Head of caudate nucleus (tissue), 42 donors: Measurements from ENCODE around the gene UQCR11.

Experiments
- DNase-seq, 42 donors: peaks; one replicate each; pipeline versions ENCODE4 v3.0.0 to v3.0.0-alpha.2; 2020 to 2021; ENCODE audit warnings: mixed read lengths in 7 of 42
- intact Hi-C: fragments of 100-400 bp; cut with DNase I; formaldehyde crosslinking; loops from one replicate; pipeline ENCODE4 v1.15.0; 2022

UQCR11 gene

DNA sequence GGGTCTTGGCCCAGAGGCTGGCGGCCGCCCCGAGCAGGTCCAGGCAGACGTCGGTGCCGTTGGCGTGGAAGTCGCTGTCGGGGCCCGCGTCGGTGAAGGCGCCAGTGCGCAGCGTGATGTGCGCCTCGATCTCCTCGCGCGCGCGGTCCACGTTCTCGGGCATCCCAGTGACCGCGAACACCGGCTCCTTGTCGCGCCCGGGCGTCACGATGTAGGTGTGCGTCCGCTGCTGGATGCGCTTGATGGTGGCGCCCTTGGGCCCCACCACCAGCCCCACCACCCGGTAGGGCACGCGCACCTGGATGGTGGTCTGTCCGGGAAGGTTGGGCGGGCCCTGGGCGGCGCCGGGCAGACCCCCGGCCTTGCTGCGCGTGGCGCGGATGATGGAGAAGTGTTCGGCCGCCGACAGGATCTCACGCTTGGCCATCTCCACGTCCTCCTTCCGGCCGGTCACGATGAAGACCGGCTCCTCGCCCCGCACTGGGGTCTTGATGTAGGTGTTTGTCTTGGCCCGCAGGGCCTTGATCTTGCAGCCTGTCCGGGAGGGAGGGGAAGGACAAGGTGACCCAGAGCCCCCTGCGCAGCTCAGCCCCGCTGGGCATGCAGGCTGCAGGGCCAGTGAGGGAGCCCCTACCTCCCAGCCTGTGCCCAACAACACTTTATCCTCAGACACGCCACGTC lies 48.7 kb downstream of the UQCR11 start:
- intact Hi-C loops: no loop called here
- no peak for DNase-seq

DNA sequence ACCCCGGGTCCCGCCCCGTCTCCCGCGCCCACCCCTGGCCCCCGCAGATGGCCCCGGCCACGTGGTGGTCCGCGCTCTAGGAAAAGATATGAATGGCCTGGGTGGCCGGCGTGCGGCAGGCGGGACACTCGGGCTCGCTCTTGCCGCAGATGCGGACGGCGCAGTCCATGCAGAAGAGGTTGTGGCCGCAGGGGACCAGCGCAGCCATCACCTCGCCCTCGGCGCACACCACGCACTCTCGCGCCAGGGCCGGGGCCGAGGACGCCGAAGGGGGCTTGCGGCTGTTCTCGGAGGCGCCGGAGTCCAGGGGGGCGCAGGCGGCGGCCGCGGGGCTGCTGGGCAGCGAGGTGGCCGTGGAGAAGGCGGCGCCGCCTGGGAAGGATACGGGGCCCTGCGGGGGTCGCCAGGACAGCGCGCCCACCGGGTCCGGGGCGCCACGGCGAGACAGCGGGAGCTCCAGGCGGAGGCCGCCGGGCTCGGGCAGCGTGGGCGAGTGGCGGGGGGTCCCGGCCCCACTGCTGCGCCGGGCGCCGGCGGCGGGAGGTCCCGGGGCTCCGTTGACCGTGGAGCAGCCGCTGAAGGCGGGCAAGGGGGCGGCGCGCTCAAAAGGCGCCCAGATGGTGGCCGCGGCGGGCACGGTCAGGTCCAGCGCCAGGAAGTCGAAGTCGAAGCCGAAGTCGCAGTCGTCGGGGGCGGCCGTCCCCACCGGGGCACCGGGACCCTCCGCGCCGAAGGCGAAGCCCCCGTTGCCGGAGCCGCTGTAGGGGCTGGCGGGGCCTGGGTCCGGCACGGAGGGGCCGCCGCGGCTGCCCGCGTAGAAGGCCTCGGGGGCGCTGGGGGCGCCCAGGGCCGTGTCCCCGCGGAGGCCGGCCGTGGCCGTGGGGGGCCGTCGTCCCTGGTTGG lies 49.5 kb downstream of the UQCR11 start:
- DNase-seq: no peak
- intact Hi-C loops: no loop called here

DNA sequence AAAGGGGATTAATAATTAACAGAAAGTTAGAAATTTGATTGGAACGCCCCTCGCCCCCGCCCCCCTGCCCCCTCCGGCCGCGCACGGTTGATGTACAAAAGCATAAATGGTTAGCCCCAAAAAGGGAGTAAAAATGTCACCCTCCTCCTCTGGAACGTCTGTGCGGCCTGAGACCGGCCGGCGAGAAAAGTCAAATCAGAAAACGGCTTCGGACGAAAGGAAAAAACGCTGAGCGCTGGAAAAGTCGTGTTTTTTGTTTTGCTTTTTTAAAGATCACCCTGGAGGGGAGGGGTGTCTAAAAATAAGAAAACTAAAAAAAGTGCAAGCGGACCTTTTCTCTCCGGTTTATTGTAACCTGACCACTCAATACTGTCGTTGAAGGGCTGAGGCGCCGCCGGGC lies 50.3 kb downstream of the UQCR11 start:
- intact Hi-C loops: loop anchor here (5.0 kb wide), 1 partner anchor 112 kb away; no protein-coding TSS in a partner anchor

DNA sequence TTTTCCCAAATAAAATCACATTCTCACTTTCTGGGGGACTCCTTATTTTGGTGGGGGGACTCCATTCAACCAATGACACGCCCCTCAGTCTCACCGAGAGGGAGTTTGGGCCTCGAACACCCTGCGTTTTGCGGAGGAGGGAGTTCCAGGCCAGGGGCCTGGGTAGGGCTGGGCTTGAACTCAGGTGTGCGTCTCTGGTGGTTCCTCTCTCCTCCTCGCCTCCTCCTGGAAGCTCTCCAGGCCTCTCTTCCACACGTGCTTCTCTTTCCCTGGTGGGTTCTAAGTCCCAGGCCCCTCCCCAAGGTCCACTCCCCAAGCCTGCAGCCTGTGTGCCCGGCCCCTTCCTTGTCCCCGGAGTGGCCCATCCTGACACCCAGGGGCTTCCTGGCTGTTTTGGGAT lies 51.8 kb downstream of the UQCR11 start:
- intact Hi-C loops: loop anchor here (5.0 kb wide), 1 partner anchor 114 kb away; no protein-coding TSS in a partner anchor
- no peak for DNase-seq

More for the DNA sequence above, 50.3 kb downstream of the UQCR11 start:
- DNase-seq: no peak

DNA sequence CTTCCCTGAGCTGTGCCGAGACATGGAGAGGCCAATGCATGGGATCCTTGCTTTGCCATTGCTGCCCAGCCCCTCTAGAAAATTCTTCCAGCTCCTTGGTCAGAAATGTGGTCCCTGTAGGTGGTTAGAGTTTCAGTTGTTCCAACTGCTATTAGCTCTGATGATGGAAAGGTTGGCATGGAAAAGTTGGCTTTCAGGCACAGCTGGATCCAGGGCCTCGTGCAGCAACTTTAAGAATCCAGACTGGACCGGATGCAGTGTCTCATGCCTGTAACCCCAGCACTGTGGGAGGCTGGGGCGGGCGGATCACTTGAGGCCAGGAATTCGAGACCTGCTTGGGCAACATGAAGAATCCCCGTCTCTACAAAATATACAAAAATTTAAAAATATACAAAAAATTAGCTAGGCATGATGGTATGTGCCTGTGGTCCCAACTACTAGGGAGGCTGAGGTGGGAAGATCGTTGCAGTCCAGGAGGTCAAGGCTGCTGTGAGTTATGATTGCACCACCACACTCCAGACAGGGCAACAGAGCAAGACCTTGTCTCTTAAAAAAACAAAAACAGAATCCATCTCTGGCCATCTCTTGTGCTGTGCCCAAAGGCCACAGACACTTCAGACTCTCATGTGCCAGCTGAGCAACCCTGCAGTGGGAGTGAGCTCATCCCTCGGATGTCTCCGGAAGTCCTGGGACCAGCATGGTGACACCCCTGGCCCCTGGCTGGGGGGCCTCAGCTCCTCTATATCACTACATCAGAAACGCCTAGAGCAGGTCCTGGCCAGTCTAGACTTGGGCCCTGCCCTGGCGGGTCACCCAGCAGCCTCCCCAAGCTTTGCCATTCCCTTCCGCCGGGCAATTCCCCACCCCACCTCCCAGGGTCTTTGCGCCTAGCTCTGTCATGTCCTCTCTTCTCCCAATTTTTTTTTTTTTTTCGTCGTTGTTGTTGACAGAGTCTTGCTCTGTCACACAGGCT lies 53.9 kb downstream of the UQCR11 start:
- intact Hi-C loops: loop anchor here (5.0 kb wide), 1 partner anchor 116 kb away; no protein-coding TSS in a partner anchor
- DNase-seq: no peak

DNA sequence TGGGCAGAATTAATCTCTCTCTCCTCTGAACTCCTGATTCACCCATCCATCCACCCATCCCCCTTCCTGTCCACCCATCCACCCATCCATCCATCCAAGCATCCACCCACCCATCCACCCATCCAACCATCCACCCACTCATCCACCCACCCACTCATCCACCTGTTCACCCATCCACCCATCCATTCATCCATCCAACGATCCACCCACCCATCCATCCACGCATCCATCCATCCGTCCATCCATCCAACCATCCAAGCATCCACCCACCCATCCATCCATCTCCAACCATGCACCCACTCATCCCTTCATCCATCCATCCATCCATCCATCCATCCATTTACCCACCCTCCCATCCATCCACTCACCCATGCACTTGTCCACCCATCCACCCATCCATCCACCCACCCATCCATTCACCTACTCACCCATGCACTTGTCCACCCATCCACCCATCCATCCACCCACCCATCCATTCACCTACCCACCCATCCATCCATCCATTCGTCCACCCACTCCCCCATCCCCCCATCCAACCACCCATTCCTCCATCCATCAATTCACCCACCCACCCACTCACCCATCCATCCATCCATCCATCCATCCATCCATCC lies 55.8 kb downstream of the UQCR11 start:
- intact Hi-C loops: no loop called here
- no peak for DNase-seq
